Left kidney (tissue), 2 donors: ENCODE data around the gene PSAPL1. TPM values are rescaled to one million over a fixed set of nuclear protein-coding genes. Genes with fewer than 3 reads are reported as not detected.

Experiments used
- DNase-seq: peaks from one replicate; pipeline ENCODE4 v3.0.0-alpha.2; 2013
- polyA plus RNA-seq: library from polyadenylated mRNA; unstranded; fragments of 120-200 nt; gene quantifications from one replicate; pipeline ENCODE4 v1.2.1, GENCODE V29; 2013; ENCODE audit not compliant: insufficient read length

Gene PSAPL1
- polyA plus RNA-seq, 1 donor = not detected

GRCh38 chr4:7430965-7431695, 3.6 kb downstream of the PSAPL1 start:
- no peak for DNase-seq

GRCh38 chr4:7430368-7430964, 4.3 kb downstream of the PSAPL1 start:
- no peak for DNase-seq

GRCh38 chr4:7429601-7430078, 5.1 kb downstream of the PSAPL1 start:
- DNase-seq = no peak

GRCh38 chr4:7429069-7429416, 5.7 kb downstream of the PSAPL1 start:
- no peak for DNase-seq

- DNase-seq = no peak
These were observed 6.3 kb downstream of the PSAPL1 start for GRCh38 chr4:7428261-7429068.

- DNase-seq = no peak
These were observed 6.9 kb downstream of the PSAPL1 start for GRCh38 chr4:7427831-7428260.

GRCh38 chr4:7427361-7427760, 7.4 kb downstream of the PSAPL1 start:
- DNase-seq = no peak

GRCh38 chr4:7426525-7427171, 8.1 kb downstream of the PSAPL1 start:
- no peak for DNase-seq

GRCh38 chr4:7425591-7426468, 8.9 kb downstream of the PSAPL1 start:
- DNase-seq = no peak

- DNase-seq = no peak
These were observed 9.6 kb downstream of the PSAPL1 start for GRCh38 chr4:7425124-7425523.

GRCh38 chr4:7424553-7425111, 10.1 kb downstream of the PSAPL1 start:
- no peak for DNase-seq

GRCh38 chr4:7423801-7424552, 10.8 kb downstream of the PSAPL1 start:
- DNase-seq = no peak

GRCh38 chr4:7423391-7423790, 11.3 kb downstream of the PSAPL1 start:
- DNase-seq = no peak

GRCh38 chr4:7422898-7423180, 11.9 kb downstream of the PSAPL1 start:
- no peak for DNase-seq

- DNase-seq = no peak
These were observed 12.4 kb downstream of the PSAPL1 start for GRCh38 chr4:7422151-7422897.

- DNase-seq = no peak
These were observed 13.2 kb downstream of the PSAPL1 start for GRCh38 chr4:7421356-7422150.

GRCh38 chr4:7420661-7421040, 14.1 kb downstream of the PSAPL1 start:
- no peak for DNase-seq

GRCh38 chr4:7419961-7420660, 14.6 kb downstream of the PSAPL1 start:
- DNase-seq = no peak
